Measurements from ENCODE around the gene DLEC1. TPM values are rescaled to one million over a fixed set of nuclear protein-coding genes. Genes with fewer than 3 reads are reported as not detected.

DLEC1 gene
- total RNA-seq, 1 donor from 2014 or later: 0.11 TPM

DNA sequence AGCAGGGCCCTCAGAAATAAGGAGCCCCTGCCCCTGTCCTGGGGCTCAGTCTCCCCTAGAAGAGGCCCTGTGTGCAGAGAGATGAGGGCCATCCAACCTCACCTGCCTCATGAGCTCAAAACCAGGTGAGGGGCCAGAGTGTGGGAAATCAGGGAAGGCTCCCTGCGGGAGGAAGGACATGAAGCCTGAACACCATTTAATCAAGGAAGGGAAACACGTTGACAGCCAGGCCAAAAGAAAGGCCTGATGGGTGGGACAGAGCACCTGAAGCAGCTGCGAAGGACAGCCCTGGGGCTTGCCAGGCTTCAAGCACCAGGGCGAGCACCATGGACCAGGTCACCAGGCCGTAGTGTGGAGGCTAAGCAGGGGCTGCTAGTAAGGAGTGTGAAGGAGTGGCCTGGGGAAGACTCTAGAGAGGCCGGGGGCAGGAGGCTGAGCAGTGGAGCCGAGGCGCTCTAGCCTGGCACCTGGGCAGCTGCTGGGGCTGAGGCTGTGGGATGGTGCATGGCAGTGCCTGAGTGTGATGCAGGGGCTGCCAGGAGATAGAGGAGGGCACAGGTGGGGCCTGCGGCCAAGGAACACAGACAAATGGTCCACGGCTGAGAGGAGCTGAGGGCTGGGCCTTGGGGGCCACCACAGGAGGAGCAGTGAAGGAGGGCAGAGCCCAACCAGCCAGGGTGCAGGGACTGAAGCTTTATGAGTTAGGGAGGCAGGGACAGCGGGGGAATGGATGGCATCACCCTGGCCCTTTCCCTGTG is 81.9 kb downstream of the DLEC1 start:
- Histone ChIP-seq H3K4me3 (no peak overlapping the region), H3K4me1 (no peaks in the 10 kb centered on the region), H3K9me3 (no peaks in the 10 kb centered on the region), H3K36me3 (peaks cover 38 to 55% of the 10 kb centered on the region in 2 donors), H3K27me3 (no peaks in the 10 kb centered on the region), H3K27ac (no peak overlapping the region)
- intact Hi-C loops (cut with DNase I): no loop called here
- TF ChIP-seq CTCF (IDR thresholded peaks at IDR 0.05): no peak
- DNase-seq (ENCODE audit: low spot score in 2 of 2): peak in 1 of 2 donors; percentile 61

DNA sequence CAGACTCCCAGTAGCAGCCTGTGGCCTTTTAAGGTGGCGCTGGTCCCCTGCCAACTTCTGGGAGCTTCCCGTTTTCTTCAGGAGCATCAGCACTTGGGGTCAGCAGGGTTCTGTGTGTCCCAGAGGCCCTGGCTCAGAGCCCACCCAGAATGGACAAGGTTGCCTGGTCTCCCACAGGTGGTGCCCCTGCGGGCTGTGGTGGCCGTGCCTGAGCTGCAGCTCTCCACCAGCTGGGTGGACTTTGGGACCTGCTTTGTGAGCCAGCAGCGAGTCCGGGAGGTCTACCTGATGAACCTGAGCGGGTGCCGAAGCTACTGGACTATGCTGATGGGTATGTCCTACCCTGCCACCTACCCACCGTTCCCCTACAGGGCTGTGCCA is 82.4 kb downstream of the DLEC1 start:
- intact Hi-C loops (cut with DNase I): no loop called here
- DNase-seq (ENCODE audit: low spot score in 2 of 2): peak in 1 of 2 donors; percentile 62
- Histone ChIP-seq H3K4me3 (no peak overlapping the region), H3K27me3 (no peaks in the 10 kb centered on the region), H3K27ac (no peak overlapping the region), H3K9me3 (no peaks in the 10 kb centered on the region), H3K36me3 (peaks cover 44 to 61% of the 10 kb centered on the region in 2 donors), H3K4me1 (no peaks in the 10 kb centered on the region)
- no peak for TF ChIP-seq CTCF (IDR thresholded peaks at IDR 0.05)

DNA sequence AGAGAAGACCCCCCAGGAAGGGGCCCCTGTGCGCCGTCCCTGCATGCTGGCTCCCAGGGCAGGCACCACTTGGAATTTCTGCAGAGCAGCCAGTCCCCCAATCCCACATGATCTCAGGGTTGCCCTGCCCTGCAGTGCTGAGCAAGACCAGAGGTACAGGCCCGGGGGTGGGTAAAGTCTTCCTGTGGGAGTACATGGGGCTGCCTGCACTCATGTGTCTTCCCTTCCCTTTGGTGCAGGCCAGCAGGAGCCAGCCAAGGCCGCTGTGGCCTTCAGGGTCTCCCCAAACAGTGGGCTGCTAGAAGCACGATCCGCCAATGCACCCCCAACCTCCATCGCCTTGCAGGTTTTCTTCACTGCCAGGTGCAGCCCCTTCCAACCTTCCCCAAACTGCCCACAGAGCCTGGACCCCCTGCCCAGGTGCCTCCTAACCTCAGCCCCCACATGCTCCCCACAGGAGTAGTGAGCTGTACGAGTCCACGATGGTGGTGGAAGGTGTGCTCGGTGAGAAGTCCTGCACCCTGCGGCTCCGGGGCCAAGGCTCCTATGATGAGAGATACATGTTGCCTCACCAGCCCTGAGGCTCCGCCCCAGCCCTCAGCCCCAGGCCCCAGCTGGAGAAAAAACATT is 82.9 kb downstream of the DLEC1 start:
- TF ChIP-seq CTCF (IDR thresholded peaks at IDR 0.05): no peak
- Histone ChIP-seq H3K27me3 (no peaks in the 10 kb centered on the region), H3K36me3 (peaks cover 49 to 66% of the 10 kb centered on the region in 2 donors), H3K27ac (no peak overlapping the region), H3K9me3 (no peaks in the 10 kb centered on the region), H3K4me3 (no peak overlapping the region), H3K4me1 (no peaks in the 10 kb centered on the region)
- DNase-seq (ENCODE audit: low spot score in 2 of 2): peak in 1 of 2 donors; percentile 54
- intact Hi-C loops (cut with DNase I): no loop called here

- Histone ChIP-seq H3K36me3 (peaks cover 57 to 74% of the 10 kb centered on the region in 2 donors), H3K4me3 (no peak overlapping the region), H3K9me3 (no peaks in the 10 kb centered on the region), H3K4me1 (no peaks in the 10 kb centered on the region), H3K27ac (no peak overlapping the region), H3K27me3 (no peaks in the 10 kb centered on the region)
- no peak for TF ChIP-seq CTCF (IDR thresholded peaks at IDR 0.05)
- intact Hi-C loops (cut with DNase I): no loop called here
- peak in 1 of 2 donors; percentile 58 for DNase-seq (ENCODE audit: low spot score in 2 of 2)
Measured at GRCh38 chr3:38122712-38123290, 83.8 kb downstream of the DLEC1 start.

DNA sequence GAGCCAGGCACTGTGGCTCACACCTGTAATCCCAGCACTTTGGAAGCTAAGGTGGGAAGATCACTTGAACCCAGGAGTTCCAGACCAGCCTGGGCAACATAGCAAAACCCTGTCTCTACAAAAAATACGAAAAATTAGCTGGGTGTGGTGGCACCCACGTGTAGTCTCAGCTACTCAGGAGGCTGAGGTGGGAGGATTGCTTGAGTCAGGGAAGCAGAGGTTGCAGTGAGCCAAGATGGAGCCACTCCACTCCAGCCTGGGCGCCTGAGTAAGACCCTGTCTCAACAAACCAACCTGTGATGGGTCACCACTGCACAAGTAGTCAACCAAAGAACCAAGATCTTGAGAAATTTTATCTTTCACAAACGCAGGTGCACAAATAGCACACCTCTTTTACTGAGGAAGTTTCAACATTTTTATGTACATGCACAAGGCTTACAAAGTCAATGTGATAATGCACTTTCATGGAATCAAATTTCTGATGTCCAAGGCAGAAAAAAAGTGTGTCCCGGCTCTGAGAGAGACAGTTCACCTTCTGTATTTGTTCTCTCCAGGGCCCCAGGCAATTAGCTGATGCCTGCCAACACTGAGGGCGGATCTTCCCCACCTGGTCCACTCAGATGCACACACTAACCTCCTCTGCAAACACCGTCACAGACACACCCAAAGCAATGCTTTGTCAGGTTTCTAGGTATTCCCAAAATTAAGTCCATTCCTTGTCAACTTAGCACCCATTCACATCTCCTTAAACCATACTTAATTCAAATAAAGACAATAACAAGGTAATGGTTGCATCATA is 85.5 kb downstream of the DLEC1 start:
- H3K36me3 ChIP-seq: peaks cover 74 to 91% of the 10 kb centered on the region in 2 donors
- no peaks in the 10 kb centered on the region for H3K4me1 ChIP-seq
- H3K27ac ChIP-seq: no peak overlapping the region
- no peak for TF ChIP-seq CTCF (IDR thresholded peaks at IDR 0.05)
- DNase-seq (ENCODE audit: low spot score in 2 of 2): no peak
- H3K9me3 ChIP-seq: no peaks in the 10 kb centered on the region
- H3K4me3 ChIP-seq: no peak overlapping the region
- intact Hi-C loops (cut with DNase I): no loop called here
- H3K27me3 ChIP-seq: no peaks in the 10 kb centered on the region

Measured in ascending aorta (tissue), 2 donors.